H1 (cell line): ENCODE data around the gene ETV7. TPM values are rescaled to one million over a fixed set of nuclear protein-coding genes. Genes with fewer than 3 reads are reported as not detected.

Source experiments
- CTCF ChIA-PET: fragments of 300-600 bp; sonication (Branson Sonifier 250); formaldehyde crosslinking; loops from one replicate; lab custom pipeline; 2021; ENCODE audit not compliant: partially characterized antibody; lab: Charles Lee
- POLR2A ChIA-PET: fragments of 300-600 bp; sonication (Branson Sonifier 250); formaldehyde crosslinking; loops from one replicate; lab custom pipeline; 2021; ENCODE audit warnings: inconsistent platforms; ENCODE audit not compliant: partially characterized antibody; lab: Charles Lee
- DNase-seq, 2 experiments: peaks; one replicate each; pipeline versions ENCODE4 v3.0.0 to v3.0.0-alpha.2; 2010 to 2022; ENCODE audit warnings: low spot score in 2 of 2, low read depth in 1 of 2, mixed read lengths in 1 of 2
- FAIRE-seq: peaks from 2 replicates; lab custom pipeline; 2011; peaks lifted over from hg19 to GRCh38; lab: Jason Lieb, UNC
- H2AFZ ChIP-seq: 2 replicates; pipeline ENCODE4 v1.8.1; 2012; ENCODE audit warnings: low read length, inconsistent platforms
- H2AK5ac ChIP-seq: 2 replicates; pipeline ENCODE4 v1.6.1; 2013; ENCODE audit warnings: low read depth, low read length
- H2BK120ac ChIP-seq: replicated peaks from 2 replicates; pipeline ENCODE3; 2013; ENCODE audit warnings: low read depth, low read length, inconsistent platforms
- H2BK12ac ChIP-seq: 2 replicates; pipeline ENCODE4 v1.6.1; 2013; ENCODE audit warnings: low read depth, low read length
- H2BK15ac ChIP-seq: 2 replicates; pipeline ENCODE4 v1.6.1; 2013; ENCODE audit warnings: low read length
- H2BK20ac ChIP-seq: 2 replicates; pipeline ENCODE4 v1.6.1; 2013; ENCODE audit warnings: low read length
- H2BK5ac ChIP-seq: 2 replicates; pipeline ENCODE4 v1.6.1; 2013; ENCODE audit warnings: low read depth, low read length
- H3K14ac ChIP-seq: 2 replicates; pipeline ENCODE4 v1.6.1; 2013; ENCODE audit warnings: inconsistent platforms; ENCODE audit not compliant: insufficient read length
- H3K18ac ChIP-seq: 2 replicates; pipeline ENCODE4 v1.6.1; 2013; ENCODE audit warnings: low read length; ENCODE audit errors: extremely low read depth
- H3K23ac ChIP-seq: 2 replicates; pipeline ENCODE4 v1.6.1; 2013; ENCODE audit warnings: inconsistent platforms; ENCODE audit not compliant: insufficient read length
- H3K23me2 ChIP-seq: 2 replicates; pipeline ENCODE4 v1.6.1; 2013; ENCODE audit warnings: low read depth, low read length
- H3K27ac ChIP-seq: 2 replicates; pipeline ENCODE4 v1.6.1; 2011; ENCODE audit warnings: low read depth, low read length, inconsistent platforms
- H3K27me3 ChIP-seq, 4 experiments: replicated peaks in 1 of 4; 1 replicate in 1 of 4; 2 replicates in 3 of 4; pipeline versions ENCODE4 v1.6.1 to v1.8.1; 2011 to 2013; ENCODE audit warnings: low read length in 3 of 4, mild to moderate bottlenecking in 3 of 4, inconsistent platforms in 2 of 4, mixed read lengths in 2 of 4, moderate library complexity in 1 of 4; ENCODE audit not compliant: control insufficient read depth in 3 of 4, insufficient read depth in 3 of 4; ENCODE audit errors: extremely low read depth in 1 of 4
- H3K36me3 ChIP-seq, 4 experiments: 2 replicates each; pipeline versions ENCODE4 v1.6.1 to v1.8.1; 2011 to 2013; ENCODE audit warnings: mild to moderate bottlenecking in 4 of 4, low read length in 3 of 4, moderate library complexity in 2 of 4, control low read depth in 1 of 4, inconsistent platforms in 1 of 4; ENCODE audit not compliant: insufficient read depth in 4 of 4, control insufficient read depth in 2 of 4
- H3K4ac ChIP-seq: replicated peaks from 2 replicates; pipeline ENCODE3; 2013; ENCODE audit warnings: low read length, low read depth, mixed read lengths, inconsistent platforms; ENCODE audit not compliant: insufficient read length
- H3K4me1 ChIP-seq, 4 experiments: replicated peaks in 1 of 4; 1 replicate in 1 of 4; 2 replicates in 3 of 4; pipeline versions ENCODE4 v1.6.1 to v1.8.1; 2011 to 2013; ENCODE audit warnings: low read length in 3 of 4, inconsistent platforms in 2 of 4, mixed read lengths in 1 of 4; ENCODE audit not compliant: insufficient read depth in 4 of 4, control insufficient read depth in 3 of 4
- H3K4me2 ChIP-seq, 2 experiments: 2 replicates each; pipeline versions ENCODE4 v1.6.1 to v1.8.1; 2011 to 2013; ENCODE audit warnings: low read depth in 2 of 2, low read length in 2 of 2, control low read depth in 1 of 2, inconsistent platforms in 1 of 2, mild to moderate bottlenecking in 1 of 2; ENCODE audit not compliant: insufficient read depth in 1 of 2
- H3K4me3 ChIP-seq, 4 experiments: fragments of 200-600, 300-600 bp in 1 of 4; sonication (generic), shearing (Covaris generic), sonication (Bioruptor Twin) in 1 of 4; 2 replicates each; pipeline versions ENCODE4 v1.5.1 to v1.8.1; 2011 to 2016; ENCODE audit warnings: low read length in 4 of 4, low read depth in 3 of 4, control low read depth in 2 of 4, inconsistent platforms in 2 of 4, mild to moderate bottlenecking in 2 of 4, mixed read lengths in 1 of 4, moderate library complexity in 1 of 4; ENCODE audit not compliant: insufficient read depth in 2 of 4; ENCODE audit errors: extremely low read depth in 1 of 4
- H3K56ac ChIP-seq: replicated peaks from 2 replicates; pipeline ENCODE3; 2013; ENCODE audit warnings: low read depth, mild to moderate bottlenecking, mixed read lengths, low read length, inconsistent platforms; ENCODE audit not compliant: insufficient read length
- H3K79me1 ChIP-seq: 2 replicates; pipeline ENCODE4 v1.6.1; 2013; ENCODE audit warnings: low read depth, low read length, control low read depth
- H3K79me2 ChIP-seq, 2 experiments: 2 replicates each; pipeline versions ENCODE4 v1.6.1 to v1.8.1; 2012 to 2013; ENCODE audit warnings: low read length in 2 of 2, mild to moderate bottlenecking in 2 of 2, inconsistent platforms in 1 of 2; ENCODE audit not compliant: insufficient read depth in 2 of 2, control insufficient read depth in 1 of 2
- H3K9ac ChIP-seq, 4 experiments: replicated peaks in 1 of 4; 1 replicate in 1 of 4; 2 replicates in 3 of 4; pipeline versions ENCODE4 v1.6.1 to v1.8.1; 2011 to 2013; ENCODE audit warnings: low read depth in 3 of 4, low read length in 3 of 4, control low read depth in 2 of 4, mild to moderate bottlenecking in 2 of 4, moderate library complexity in 2 of 4, inconsistent platforms in 1 of 4; ENCODE audit errors: extremely low read depth in 1 of 4
- H3K9me3 ChIP-seq, 2 experiments: 2 replicates each; pipeline versions ENCODE4 v1.6.1 to v1.8.1; 2012 to 2013; ENCODE audit warnings: mild to moderate bottlenecking in 2 of 2, moderate library complexity in 2 of 2, control low read depth in 1 of 2, inconsistent platforms in 1 of 2, low read depth in 1 of 2, low read length in 1 of 2, mixed read lengths in 1 of 2; ENCODE audit not compliant: insufficient read depth in 2 of 2
- H4K20me1 ChIP-seq, 2 experiments: replicated peaks in 1 of 2; 2 replicates each; pipeline versions ENCODE3 to v1.8.1; 2011 to 2013; ENCODE audit warnings: inconsistent platforms in 2 of 2, low read length in 2 of 2, mild to moderate bottlenecking in 1 of 2; ENCODE audit not compliant: insufficient read depth in 2 of 2, control insufficient read depth in 1 of 2
- H4K5ac ChIP-seq: 2 replicates; pipeline ENCODE4 v1.6.1; 2013; ENCODE audit warnings: low read length, low read depth, mixed read lengths, inconsistent platforms; ENCODE audit not compliant: insufficient read length
- H4K8ac ChIP-seq: 2 replicates; pipeline ENCODE4 v1.8.0; 2013; ENCODE audit warnings: mild to moderate bottlenecking, moderate library complexity, low read length, inconsistent platforms; ENCODE audit not compliant: insufficient read depth; ENCODE audit errors: extremely low read depth
- H4K91ac ChIP-seq: replicated peaks from 2 replicates; pipeline ENCODE3; 2013; ENCODE audit warnings: low read length, mixed read lengths, inconsistent platforms; ENCODE audit not compliant: insufficient read length
- ASH2L ChIP-seq: fragments of 200-600, 300-600 bp; sonication (generic); IDR thresholded peaks from one replicate; pipeline ENCODE4 v1.7.1; 2017; ENCODE audit warnings: low read length
- ATF3 ChIP-seq: IDR thresholded peaks from 2 replicates; pipeline ENCODE4 v1.6.1; 2011; ENCODE audit warnings: low read depth, mild to moderate bottlenecking, low read length; ENCODE audit not compliant: insufficient read depth
- CHD2 ChIP-seq: IDR thresholded peaks from 2 replicates; pipeline ENCODE4 v1.6.1; 2012; ENCODE audit warnings: low read length, improper control_type of control experiment
- GABPA ChIP-seq: IDR thresholded peaks from 2 replicates; pipeline ENCODE4 v1.6.1; 2011; ENCODE audit warnings: mild to moderate bottlenecking, low read length, moderate library complexity, borderline replicate concordance; ENCODE audit not compliant: insufficient read depth
- JUN ChIP-seq: IDR thresholded peaks from 2 replicates; pipeline ENCODE4 v1.6.1; 2011; ENCODE audit warnings: low read depth, mild to moderate bottlenecking, improper control_type of control experiment, low read length
- KDM5A ChIP-seq: fragments of 200-600 bp; IDR thresholded peaks from 2 replicates; pipeline ENCODE4 v1.7.1; 2012; ENCODE audit warnings: mild to moderate bottlenecking, low read length, inconsistent platforms, mixed read lengths
- PHF8 ChIP-seq: fragments of 200-600 bp; sonication (generic); conservative IDR thresholded peaks from 2 replicates; pipeline ENCODE4 v1.7.1; 2012; ENCODE audit warnings: low read depth, mild to moderate bottlenecking, inconsistent platforms, low read length, moderate library complexity
- POLR2A ChIP-seq, 2 experiments: IDR thresholded peaks; 1 replicate in 1 of 2; 2 replicates in 1 of 2; pipeline ENCODE4 v1.6.1; 2011; ENCODE audit warnings: low read depth in 2 of 2, low read length in 2 of 2, mild to moderate bottlenecking in 2 of 2; ENCODE audit errors: control extremely low read depth in 1 of 2
- SIRT6 ChIP-seq: IDR thresholded peaks from one replicate; pipeline ENCODE4 v1.7.1; 2012; ENCODE audit warnings: low read length, inconsistent platforms
- SP2 ChIP-seq: IDR thresholded peaks from 2 replicates; pipeline ENCODE4 v1.6.1; 2012; ENCODE audit warnings: mild to moderate bottlenecking, low read length, inconsistent platforms
- SP4 ChIP-seq: IDR thresholded peaks from 2 replicates; pipeline ENCODE4 v1.6.1; 2012; ENCODE audit warnings: low read length, inconsistent platforms
- SUZ12 ChIP-seq: fragments of 200-600 bp; sonication (generic); IDR thresholded peaks from 2 replicates; pipeline ENCODE4 v1.6.1; 2012; ENCODE audit warnings: mild to moderate bottlenecking, inconsistent platforms, low read length, moderate library complexity, mixed read lengths
- TAF7 ChIP-seq: optimal IDR thresholded peaks from 2 replicates; pipeline ENCODE3; 2011; ENCODE audit warnings: low read depth, mild to moderate bottlenecking, inconsistent platforms, low read length, moderate library complexity, borderline replicate concordance
- TCF12 ChIP-seq: IDR thresholded peaks from 2 replicates; pipeline ENCODE4 v1.6.1; 2011; ENCODE audit warnings: low read depth, mild to moderate bottlenecking, low read length
- WGBS, 2 experiments: shearing (Covaris generic) in 1 of 2; methylation state at CpG; one replicate each; pipeline versions ENCODE4 v1.1.6 to v1.1.7; 2013 to 2015; ENCODE audit warnings: low lambda C conversion rate in 2 of 2, mixed read lengths in 2 of 2, inconsistent platforms in 1 of 2, low coverage in 1 of 2, missing lambda C conversion rate in 1 of 2; ENCODE audit not compliant: insufficient replicate concordance in 2 of 2, insufficient coverage in 1 of 2, insufficient read length in 1 of 2; ENCODE audit errors: extremely low coverage in 1 of 2, missing lambda C conversion rate in 1 of 2; 5-methylcytosine and 5-hydroxymethylcytosine counted together
- polyA plus RNA-seq, 7 experiments: library from polyadenylated mRNA; depleted of rRNA in 3 of 7; stranded (reverse) in 5 of 7; unstranded in 2 of 7; fragments of >200 nt in 5 of 7; fragments of 200-250 nt in 2 of 7; gene quantifications; 1 replicate in 5 of 7; 2 replicates in 1 of 7; 4 replicates in 1 of 7; pipeline versions ENCODE4 v1.2.1 to v1.2.3, GENCODE V29; 2011 to 2013; ENCODE audit warnings: missing spikeins in 2 of 7, mixed read lengths in 2 of 7
- total RNA-seq: library from RNA; stranded (reverse); fragmentation: NEBNext Ultra II Directional; extraction: Animal tissue kit (Norgen Biotek cat#: 25700); gene quantifications from 2 replicates; pipeline ENCODE4 v1.2.1, GENCODE V29; 2021

ETV7 gene
- total and polyA plus RNA-seq, 2 of the 8 experiments (the other 6 are each of a cell fraction or from before 2014, with no cell fraction given) = 0.54 to 2.4 TPM

DNA sequence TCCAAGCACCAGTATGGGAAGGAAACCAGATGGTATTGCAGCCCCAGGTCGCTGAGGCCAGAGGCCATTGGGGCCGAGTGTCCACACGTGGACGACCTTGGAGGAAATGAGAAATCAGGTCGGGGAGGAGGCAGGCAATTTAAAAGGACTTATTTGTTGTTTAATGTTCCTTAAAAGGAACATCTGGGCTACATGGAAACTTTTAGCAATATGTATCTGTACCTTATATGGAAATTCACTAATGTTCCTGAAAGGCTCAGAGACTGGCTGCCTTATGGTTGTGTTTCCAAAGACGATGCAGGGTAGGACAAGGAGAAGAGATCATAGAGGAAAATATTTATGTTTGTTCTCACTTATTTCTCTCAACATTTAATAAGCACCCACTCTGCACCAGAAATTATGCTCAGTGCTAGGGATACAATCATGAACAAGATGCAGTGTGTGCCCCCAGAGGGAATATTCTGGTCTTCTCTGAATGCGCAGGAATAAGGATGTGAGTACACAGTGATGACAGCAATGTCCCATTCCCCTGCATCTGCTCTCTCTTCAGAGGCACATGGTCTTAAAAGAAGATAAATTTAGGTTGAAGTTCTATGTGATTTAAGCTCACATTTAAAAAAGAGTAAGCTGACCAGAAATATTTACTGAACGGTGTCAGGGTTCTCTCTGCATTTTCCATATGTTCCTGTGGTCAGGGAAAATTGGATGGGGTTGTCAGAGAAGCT is 54.1 kb downstream of the ETV7 start:
- Histone ChIP-seq H4K5ac (no peak overlapping the region), H3K36me3 (no peaks in the 10 kb centered on the region), H3K23ac (no peak overlapping the region), H3K56ac (no peak overlapping the region), H4K8ac (no peak overlapping the region), H2BK5ac (no peak overlapping the region), H3K27ac (no peak overlapping the region), H2BK120ac (no peak overlapping the region), H2BK20ac (no peak overlapping the region), H2BK12ac (no peak overlapping the region), H4K91ac (no peak overlapping the region), H3K14ac (no peak overlapping the region), H3K4me2 (no peak overlapping the region), H3K18ac (no peak overlapping the region), H3K4ac (no peak overlapping the region), H3K23me2 (no peaks in the 10 kb centered on the region), H3K79me1 (no peaks in the 10 kb centered on the region), H3K4me1 (peaks cover 0 to 9% (median 3%) of the 10 kb centered on the region in 4 experiments; a peak in 4 of 7 replicates), H3K4me3 (no peak overlapping the region), H3K9me3 (no peaks in the 10 kb centered on the region), H4K20me1 (no peaks in the 10 kb centered on the region), H2AFZ (no peak overlapping the region), H3K79me2 (no peaks in the 10 kb centered on the region), H2AK5ac (no peak overlapping the region), H3K9ac (no peak overlapping the region), H2BK15ac (no peak overlapping the region), H3K27me3 (peaks cover 0 to 3% (median 1%) of the 10 kb centered on the region in 4 experiments; a peak in 2 of 7 replicates)
- no peak for FAIRE-seq
- CTCF ChIA-PET = interaction anchor here (0.6 to 2.2 kb wide), 4 partner anchors 10 to 47 kb away, joined by 3 to 8 read pairs (median 3); no protein-coding TSS in a partner anchor
- WGBS, 2 experiments = 87% methylated on average over 8 of the region's 8 CpGs; no CpG with 5 or more reads in 1 of the 2 experiments
- POLR2A ChIA-PET = interaction anchor here (1.2 kb wide), 1 partner anchor 12 kb away, joined by 3 read pairs; no protein-coding TSS in a partner anchor
- no peak for DNase-seq
- TF ChIP-seq SP4 (no peak), JUN (no peak), SIRT6 (no peak), TAF7 (no peak), KDM5A (no peak), SUZ12 (no peak), ATF3 (no peak), CHD2 (no peak), POLR2A (IDR thresholded peaks at IDR 0.05; ENCODE audit: control extremely low read depth in 1 of 2, low read depth in 2 of 2, low read length in 2 of 2) (no peak), SP2 (no peak), ASH2L (no peak), GABPA (no peak), PHF8 (no peak), TCF12 (no peak)
